AG20443 (cell line): ENCODE results near the gene IRF8.
"Not testable (repeated sequence)": the region's sequence is repeated elsewhere in the genome, so short reads cannot be mapped to it uniquely, and the experiment has no call there.

Source experiments
- DNase-seq: peaks from one replicate; pipeline ENCODE4 v3.0.0; 2012; ENCODE audit warnings: low spot score, mixed read lengths

IRF8 gene

GRCh38 chr16:85898521-85899442 is at the start of gene IRF8:
Gene IRF8, plus strand, starts transcription at chr16:85899162. Its CDS starts 3,854 bp downstream, at chr16:85903016.
- DNase-seq = peak; percentile 58

- DNase-seq = no peak
These were observed 49.6 kb upstream of the IRF8 start for GRCh38 chr16:85849388-85849787.

GRCh38 chr16:85850344-85850880 is 48.5 kb upstream of the IRF8 start:
- no peak for DNase-seq

GRCh38 chr16:85851034-85851785 is 47.8 kb upstream of the IRF8 start:
- DNase-seq = no peak

- DNase-seq = no peak
These were observed 45.1 kb upstream of the IRF8 start for GRCh38 chr16:85853547-85854545.

GRCh38 chr16:85854935-85855334 is 44.0 kb upstream of the IRF8 start:
- no peak for DNase-seq

GRCh38 chr16:85856079-85856478 is 42.9 kb upstream of the IRF8 start:
- DNase-seq = no peak

- no peak for DNase-seq
These were observed 42.4 kb upstream of the IRF8 start for GRCh38 chr16:85856585-85856984.

- DNase-seq = no peak
These were observed 41.6 kb upstream of the IRF8 start for GRCh38 chr16:85857406-85857805.

- DNase-seq = not testable (repeated sequence)
These were observed 40.4 kb upstream of the IRF8 start for GRCh38 chr16:85858571-85858970.

GRCh38 chr16:85858984-85859817 is 39.8 kb upstream of the IRF8 start:
- DNase-seq = no peak

- no peak for DNase-seq
These were observed 39.2 kb upstream of the IRF8 start for GRCh38 chr16:85859818-85860125.

GRCh38 chr16:85860413-85861094 is 38.4 kb upstream of the IRF8 start:
- DNase-seq = no peak

GRCh38 chr16:85861095-85861825 is 37.7 kb upstream of the IRF8 start:
- no peak for DNase-seq

GRCh38 chr16:85862476-85863383 is 36.2 kb upstream of the IRF8 start:
- no peak for DNase-seq

- peak; percentile 44 for DNase-seq
These were observed 35.6 kb upstream of the IRF8 start for GRCh38 chr16:85863384-85863774.

- DNase-seq = no peak
These were observed 34.0 kb upstream of the IRF8 start for GRCh38 chr16:85864965-85865364.

- no peak for DNase-seq
These were observed 31.8 kb upstream of the IRF8 start for GRCh38 chr16:85867189-85867588.
